Lung (tissue), 12 donors: Measurements from ENCODE around the gene EDARADD. TPM values are rescaled to one million over a fixed set of nuclear protein-coding genes. Genes with fewer than 3 reads are reported as not detected.

Experiments used
- ATAC-seq: fragments of 200-7000 bp; cut with Tn5 transposase; one replicate; pipeline ENCODE4 v1.9.1; 2020; ENCODE audit warnings: moderate number of reproducible peaks; ENCODE audit not compliant: insufficient read depth, low FRiP score
- DNase-seq, 3 donors: peaks; one replicate each; pipeline ENCODE4 v3.0.0-alpha.2; 2013 to 2017
- H3K27ac ChIP-seq, 2 donors: one replicate each; pipeline ENCODE4 v1.5.1; 2013; ENCODE audit warnings: mild to moderate bottlenecking in 2 of 2, moderate library complexity in 2 of 2, control low read depth in 1 of 2, inconsistent platforms in 1 of 2, low read depth in 1 of 2, low read length in 1 of 2
- H3K27me3 ChIP-seq, 3 donors: one replicate each; pipeline ENCODE4 v1.5.1; 2013; ENCODE audit warnings: low read length in 2 of 3; ENCODE audit not compliant: control insufficient read depth in 3 of 3, insufficient read depth in 3 of 3
- H3K36me3 ChIP-seq, 4 donors: one replicate each; pipeline ENCODE4 v1.5.1; 2013; ENCODE audit warnings: low read length in 4 of 4, mild to moderate bottlenecking in 1 of 4, moderate library complexity in 1 of 4; ENCODE audit not compliant: control insufficient read depth in 4 of 4, insufficient read depth in 4 of 4
- H3K4me1 ChIP-seq, 5 donors: one replicate each; pipeline ENCODE4 v1.5.1; 2013; ENCODE audit warnings: low read length in 5 of 5, mild to moderate bottlenecking in 2 of 5, moderate library complexity in 1 of 5; ENCODE audit not compliant: control insufficient read depth in 5 of 5, insufficient read depth in 5 of 5
- H3K4me3 ChIP-seq: one replicate; pipeline ENCODE4 v1.5.1; 2013; ENCODE audit warnings: mild to moderate bottlenecking, control low read depth, moderate library complexity
- H3K9ac ChIP-seq, 2 donors: one replicate each; pipeline ENCODE4 v1.5.1; 2013; ENCODE audit warnings: low read length in 2 of 2, control low read depth in 1 of 2; ENCODE audit not compliant: insufficient read depth in 1 of 2
- H3K9me3 ChIP-seq, 4 donors: one replicate each; pipeline ENCODE4 v1.5.1; 2013; ENCODE audit warnings: low read length in 3 of 4, mild to moderate bottlenecking in 1 of 4, moderate library complexity in 1 of 4; ENCODE audit not compliant: control insufficient read depth in 4 of 4, insufficient read depth in 3 of 4
- WGBS, 2 donors: extraction: QIAGEN DNeasy Blood & Tissue Kit; methylation state at CpG; one replicate each; pipeline ENCODE4 v1.1.7; 2013; 5-methylcytosine and 5-hydroxymethylcytosine counted together
- polyA plus RNA-seq, 2 donors: library from polyadenylated mRNA; stranded (reverse); fragments of 200-250 nt; gene quantifications; one replicate each; pipeline ENCODE4 v1.2.1, GENCODE V29; 2013
- total RNA-seq, 2 donors: library from RNA; depleted of rRNA in 1 of 2; stranded (reverse); fragments of >200 nt in 1 of 2; gene quantifications; one replicate each; pipeline ENCODE4 v1.2.1, GENCODE V29; 2014 to 2021
- TF ChIP-seq, protein P1 (sequence below): IDR thresholded peaks from 2 replicates; pipeline ENCODE4 v1.5.1; 2012; ENCODE audit warnings: mild to moderate bottlenecking; ENCODE audit errors: control extremely low read depth, extremely low read depth
- donor health status: control.
- donor health status: control.
- donor health status: Bipolar disorder and iron deficiency.
- donor health status: healthy.
- donor health status: DM: yes; HTN: yes; CAD: no.

EDARADD gene
- total and polyA plus RNA-seq, 4 donors, result 0.37 to 2.3 (median 1.1) TPM

DNA sequence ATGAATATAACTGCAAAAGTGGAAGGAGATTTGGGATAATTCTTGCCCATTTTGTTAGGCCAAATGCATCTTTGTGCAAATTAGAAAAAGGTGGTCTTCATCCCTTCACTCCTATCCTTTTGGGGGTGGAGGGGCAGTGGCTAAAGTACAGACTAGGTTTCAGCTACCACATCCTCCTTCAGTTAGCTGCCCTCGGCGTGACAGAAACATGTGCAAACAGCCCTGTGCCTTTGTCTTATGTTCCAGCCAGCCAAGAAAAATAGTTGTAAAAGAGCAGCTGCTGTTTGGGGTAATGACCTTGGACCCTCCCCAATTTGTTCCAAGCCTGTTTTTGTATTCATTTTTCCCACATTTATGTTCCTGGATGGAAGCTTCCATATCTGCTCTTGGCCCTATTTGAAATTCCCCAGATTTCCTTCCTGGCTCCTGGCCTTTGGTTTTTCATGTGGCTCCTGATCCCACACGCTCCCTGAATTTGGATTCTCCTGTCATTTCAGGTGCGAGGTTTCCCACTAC, 121.4 kb downstream of the EDARADD start:
- Histone ChIP-seq H3K27me3 (no peaks in the 10 kb centered on the region), H3K27ac (no peak overlapping the region), H3K9me3 (no peaks in the 10 kb centered on the region), H3K36me3 (no peaks in the 10 kb centered on the region), H3K9ac (peak overlapping the region in 1 of 2 donors; percentile 26), H3K4me1 (peaks cover 0 to 13% (median 3%) of the 10 kb centered on the region in 5 donors), H3K4me3 (no peak overlapping the region)
- WGBS, 2 donors, result 56 to 73% methylated on average over 4 of the region's 4 CpGs
- ATAC-seq (no peak), DNase-seq (peak in 2 of 3 donors; percentile 57 to 59)
- TF ChIP-seq, protein P1, sequence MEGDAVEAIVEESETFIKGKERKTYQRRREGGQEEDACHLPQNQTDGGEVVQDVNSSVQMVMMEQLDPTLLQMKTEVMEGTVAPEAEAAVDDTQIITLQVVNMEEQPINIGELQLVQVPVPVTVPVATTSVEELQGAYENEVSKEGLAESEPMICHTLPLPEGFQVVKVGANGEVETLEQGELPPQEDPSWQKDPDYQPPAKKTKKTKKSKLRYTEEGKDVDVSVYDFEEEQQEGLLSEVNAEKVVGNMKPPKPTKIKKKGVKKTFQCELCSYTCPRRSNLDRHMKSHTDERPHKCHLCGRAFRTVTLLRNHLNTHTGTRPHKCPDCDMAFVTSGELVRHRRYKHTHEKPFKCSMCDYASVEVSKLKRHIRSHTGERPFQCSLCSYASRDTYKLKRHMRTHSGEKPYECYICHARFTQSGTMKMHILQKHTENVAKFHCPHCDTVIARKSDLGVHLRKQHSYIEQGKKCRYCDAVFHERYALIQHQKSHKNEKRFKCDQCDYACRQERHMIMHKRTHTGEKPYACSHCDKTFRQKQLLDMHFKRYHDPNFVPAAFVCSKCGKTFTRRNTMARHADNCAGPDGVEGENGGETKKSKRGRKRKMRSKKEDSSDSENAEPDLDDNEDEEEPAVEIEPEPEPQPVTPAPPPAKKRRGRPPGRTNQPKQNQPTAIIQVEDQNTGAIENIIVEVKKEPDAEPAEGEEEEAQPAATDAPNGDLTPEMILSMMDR, result no peak

DNA sequence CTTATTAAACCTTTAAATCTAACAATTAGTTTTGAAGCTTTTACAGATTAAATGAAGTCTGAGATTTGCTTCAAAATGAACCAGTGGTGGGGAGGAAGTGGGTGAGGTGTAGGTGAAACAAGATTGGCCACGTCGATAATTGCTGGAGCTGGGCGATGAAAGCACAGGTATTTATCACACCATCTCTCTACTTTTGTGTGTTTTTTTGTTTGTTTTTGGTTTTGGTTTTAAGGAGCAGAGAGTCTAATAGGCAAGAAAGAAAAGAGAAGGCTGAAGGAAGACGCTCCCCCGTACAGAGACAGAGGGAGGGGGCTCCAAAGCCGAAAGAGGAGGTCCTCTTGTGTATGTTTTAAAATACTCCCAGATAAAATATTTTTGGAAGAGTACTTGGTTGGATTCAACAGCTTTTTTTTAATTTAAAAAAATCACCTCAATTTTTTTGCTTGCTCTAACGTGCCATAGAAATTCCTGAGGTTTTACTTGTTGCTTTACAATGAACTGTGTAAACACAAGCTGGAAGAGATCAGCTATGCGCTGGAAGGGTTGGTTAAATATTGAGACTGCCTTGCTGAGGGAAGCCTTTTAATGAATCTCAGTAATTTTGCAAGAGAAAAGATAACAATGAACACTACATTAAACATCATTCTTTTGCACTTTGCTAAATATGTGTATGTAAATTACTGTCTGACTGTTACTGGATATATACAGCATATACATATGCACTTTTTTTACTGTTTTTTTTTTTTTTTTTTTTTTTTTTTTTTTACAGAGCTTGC, 123.0 kb downstream of the EDARADD start:
- H3K4me3 ChIP-seq, result no peak overlapping the region
- H3K36me3 ChIP-seq, result no peaks in the 10 kb centered on the region
- peak; percentile 31 to 87 (median 76) for DNase-seq
- 51 to 52% methylated on average over 8 of the region's 8 CpGs for WGBS, 2 donors
- no peaks in the 10 kb centered on the region for H3K9me3 ChIP-seq
- H3K9ac ChIP-seq, result peak overlapping the region in 1 of 2 donors; percentile 43
- H3K27ac ChIP-seq, result no peak overlapping the region
- TF ChIP-seq, protein P1, result no peak
- no peak for ATAC-seq
- H3K27me3 ChIP-seq, result no peaks in the 10 kb centered on the region
- H3K4me1 ChIP-seq, result peaks cover 0 to 13% (median 3%) of the 10 kb centered on the region in 5 donors

DNA sequence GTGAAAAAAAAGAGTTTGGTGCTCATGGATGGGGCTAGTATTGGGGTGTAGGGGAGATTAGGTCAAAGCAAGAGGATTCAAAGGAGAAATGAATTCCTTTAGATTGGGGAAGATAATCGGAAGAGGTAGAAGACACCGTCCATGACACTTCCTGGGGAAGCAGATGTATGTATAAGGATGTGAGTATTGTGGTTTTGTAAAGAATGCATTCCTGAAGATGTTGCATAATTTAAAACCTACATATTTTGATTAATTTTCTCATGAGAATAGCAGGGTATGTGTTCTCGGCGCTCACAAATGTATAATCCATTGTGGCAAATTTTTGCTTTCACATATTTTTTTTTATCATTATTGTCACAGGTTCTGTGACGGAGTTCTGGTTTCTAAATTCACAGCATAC, 124.2 kb downstream of the EDARADD start:
- TF ChIP-seq, protein P1, result no peak

More for the DNA sequence above, 124.2 kb downstream of the EDARADD start:
- no peak overlapping the region for H3K4me3 ChIP-seq
- ATAC-seq, result no peak
- H3K27ac ChIP-seq, result no peak overlapping the region
- H3K9me3 ChIP-seq, result no peaks in the 10 kb centered on the region
- no peak for DNase-seq
- no peak overlapping the region for H3K9ac ChIP-seq
- H3K27me3 ChIP-seq, result no peaks in the 10 kb centered on the region
- H3K36me3 ChIP-seq, result no peaks in the 10 kb centered on the region
- 32 to 62% methylated on average over 5 of the region's 5 CpGs for WGBS, 2 donors
- peaks cover 3 to 22% (median 5%) of the 10 kb centered on the region in 5 donors for H3K4me1 ChIP-seq
